Neural cell (in vitro differentiated cells): ENCODE results near the gene NELFE.

ENCODE experiments used
- CTCF ChIP-seq: fragments of 450-650 bp; IDR thresholded peaks from 2 replicates; pipeline ENCODE4 v1.5.1; 2014; ENCODE audit warnings: antibody characterized with exemption, mild to moderate bottlenecking, moderate library complexity; ENCODE audit not compliant: poor library complexity, severe bottlenecking
- POLR2AphosphoS5 ChIP-seq: IDR thresholded peaks from 2 replicates; pipeline ENCODE4 v1.6.1; 2012
- RAD21 ChIP-seq: fragments of 450-650 bp; conservative IDR thresholded peaks from 2 replicates; pipeline ENCODE4 v1.6.1; 2014; ENCODE audit warnings: antibody characterized with exemption, mild to moderate bottlenecking, moderate library complexity
- REST ChIP-seq: IDR thresholded peaks from 2 replicates; pipeline ENCODE4 v1.6.1; 2012; ENCODE audit warnings: borderline replicate concordance
- TAF1 ChIP-seq: IDR thresholded peaks from 2 replicates; pipeline ENCODE4 v1.6.1; 2012; ENCODE audit warnings: low read depth

GRCh38 chr6:31943742-31944141 is 15.0 kb downstream of the NELFE start:
- TF ChIP-seq POLR2AphosphoS5 = no peak
- no peak for TF ChIP-seq CTCF
- no peak for TF ChIP-seq TAF1
- no peak for TF ChIP-seq RAD21
- no peak for TF ChIP-seq REST
